H9 (cell line): ENCODE measurements around the gene PSMB8. TPM values are rescaled to one million over a fixed set of nuclear protein-coding genes. Genes with fewer than 3 reads are reported as not detected.

ENCODE experiments used
- DNase-seq: peaks from one replicate; pipeline ENCODE4 v3.0.0-alpha.2; 2017
- H2AFZ ChIP-seq: one replicate; pipeline ENCODE4 v1.6.1; 2013; ENCODE audit warnings: mild to moderate bottlenecking, low read length, control low read depth, moderate library complexity
- H2AK5ac ChIP-seq: 2 replicates; pipeline ENCODE4 v1.6.1; 2013; ENCODE audit warnings: low read length, control low read depth, mixed read lengths; ENCODE audit not compliant: insufficient read length
- H2BK120ac ChIP-seq: one replicate; pipeline ENCODE4 v1.6.1; 2013; ENCODE audit warnings: low read depth, mild to moderate bottlenecking, low read length, control low read depth, inconsistent platforms; ENCODE audit not compliant: poor library complexity, severe bottlenecking
- H2BK12ac ChIP-seq: 2 replicates; pipeline ENCODE4 v1.6.1; 2013; ENCODE audit warnings: low read length, control low read depth, mixed read lengths, low read depth; ENCODE audit not compliant: insufficient read length
- H2BK15ac ChIP-seq: 2 replicates; pipeline ENCODE4 v1.6.1; 2013; ENCODE audit warnings: low read depth, low read length, control low read depth
- H2BK20ac ChIP-seq: one replicate; pipeline ENCODE4 v1.6.1; 2013; ENCODE audit warnings: low read depth, mild to moderate bottlenecking, low read length, control low read depth, inconsistent platforms; ENCODE audit not compliant: poor library complexity, severe bottlenecking
- H2BK5ac ChIP-seq: 2 replicates; pipeline ENCODE4 v1.6.1; 2013; ENCODE audit warnings: low read length, control low read depth, mixed read lengths; ENCODE audit not compliant: insufficient read length
- H3K14ac ChIP-seq: 2 replicates; pipeline ENCODE4 v1.6.1; 2013; ENCODE audit warnings: low read length, control low read depth; ENCODE audit not compliant: insufficient read depth
- H3K18ac ChIP-seq: 2 replicates; pipeline ENCODE4 v1.6.1; 2013; ENCODE audit warnings: low read depth, mild to moderate bottlenecking, mixed read lengths, low read length, control low read depth; ENCODE audit not compliant: insufficient read length
- H3K23ac ChIP-seq: 2 replicates; pipeline ENCODE4 v1.6.1; 2013; ENCODE audit warnings: low read length, control low read depth, mixed read lengths, low read depth; ENCODE audit not compliant: insufficient read length
- H3K23me2 ChIP-seq: 2 replicates; pipeline ENCODE4 v1.6.1; 2013; ENCODE audit warnings: low read depth, mild to moderate bottlenecking, mixed read lengths, low read length, control low read depth; ENCODE audit not compliant: insufficient read length, poor library complexity, severe bottlenecking
- H3K27ac ChIP-seq: 2 replicates; pipeline ENCODE4 v1.5.1; 2013; ENCODE audit warnings: low read length, control low read depth, mixed read lengths, low read depth; ENCODE audit not compliant: insufficient read length
- H3K27me3 ChIP-seq: 2 replicates; pipeline ENCODE4 v1.6.1; 2013; ENCODE audit warnings: low read length, control low read depth, inconsistent platforms; ENCODE audit not compliant: insufficient read depth
- H3K4ac ChIP-seq: 2 replicates; pipeline ENCODE4 v1.6.1; 2013; ENCODE audit warnings: low read depth, mild to moderate bottlenecking, control low read depth, inconsistent platforms, low read length, moderate library complexity
- H3K4me1 ChIP-seq: 2 replicates; pipeline ENCODE4 v1.6.1; 2013; ENCODE audit warnings: low read length, control low read depth, inconsistent platforms; ENCODE audit not compliant: insufficient read depth
- H3K4me2 ChIP-seq: 2 replicates; pipeline ENCODE4 v1.6.1; 2013; ENCODE audit warnings: low read length, control low read depth, mixed read lengths; ENCODE audit not compliant: insufficient read length, insufficient read depth
- H3K56ac ChIP-seq: 2 replicates; pipeline ENCODE4 v1.6.1; 2013; ENCODE audit warnings: low read depth, mild to moderate bottlenecking, mixed read lengths, low read length, control low read depth; ENCODE audit not compliant: insufficient read length
- H3K79me1 ChIP-seq: 2 replicates; pipeline ENCODE4 v1.6.1; 2013; ENCODE audit warnings: low read depth, mild to moderate bottlenecking, moderate library complexity, low read length, control low read depth, inconsistent platforms; ENCODE audit not compliant: insufficient read depth, poor library complexity, severe bottlenecking
- H3K79me2 ChIP-seq: 2 replicates; pipeline ENCODE4 v1.6.1; 2013; ENCODE audit warnings: low read length, control low read depth, inconsistent platforms; ENCODE audit not compliant: insufficient read depth
- H3K9ac ChIP-seq: 2 replicates; pipeline ENCODE4 v1.6.1; 2013; ENCODE audit warnings: low read length, control low read depth, mixed read lengths; ENCODE audit not compliant: insufficient read length; ENCODE audit errors: extremely low read depth
- H3K9me3 ChIP-seq: one replicate; pipeline ENCODE4 v1.6.1; 2013; ENCODE audit warnings: low read depth, low read length, inconsistent platforms; ENCODE audit not compliant: control insufficient read depth
- H3T11ph ChIP-seq: one replicate; pipeline ENCODE4 v1.6.1; 2013; ENCODE audit warnings: mild to moderate bottlenecking, low read length, control low read depth, inconsistent platforms
- H4K20me1 ChIP-seq: one replicate; pipeline ENCODE4 v1.6.1; 2013; ENCODE audit not compliant: control insufficient read depth, insufficient read length, insufficient read depth
- H4K5ac ChIP-seq: 2 replicates; pipeline ENCODE4 v1.6.1; 2013; ENCODE audit warnings: low read depth, mild to moderate bottlenecking, mixed read lengths, low read length, control low read depth; ENCODE audit not compliant: insufficient read length
- H4K8ac ChIP-seq: replicated peaks from 2 replicates; pipeline ENCODE4 v1.6.1; 2013; ENCODE audit warnings: low read length, control low read depth, mixed read lengths, low read depth; ENCODE audit not compliant: insufficient read length
- H4K91ac ChIP-seq: 2 replicates; pipeline ENCODE4 v1.6.1; 2013; ENCODE audit warnings: low read depth, mild to moderate bottlenecking, moderate library complexity, mixed read lengths, low read length, control low read depth; ENCODE audit not compliant: insufficient read length
- H3K27ac Mint-ChIP-seq, 3 experiments: 2 replicates in 2 of 3; 3 replicates in 1 of 3; pipeline ENCODE4 v1.8.0; 2020 to 2021; ENCODE audit warnings: mixed read lengths in 3 of 3, mild to moderate bottlenecking in 1 of 3, moderate library complexity in 1 of 3
- H3K27me3 Mint-ChIP-seq: 2 replicates; pipeline ENCODE4 v1.8.0; 2021; ENCODE audit warnings: low read depth, mild to moderate bottlenecking, moderate library complexity, mixed read lengths
- H3K36me3 Mint-ChIP-seq, 3 experiments: 2 replicates in 2 of 3; 3 replicates in 1 of 3; pipeline ENCODE4 v1.8.0; 2020 to 2021; ENCODE audit warnings: low read depth in 3 of 3, mixed read lengths in 3 of 3; ENCODE audit not compliant: insufficient read depth in 1 of 3
- H3K4me1 Mint-ChIP-seq, 2 experiments: 2 replicates each; pipeline ENCODE4 v1.8.0; 2020; ENCODE audit warnings: mixed read lengths in 2 of 2
- H3K4me3 Mint-ChIP-seq, 2 experiments: 2 replicates in 1 of 2; 3 replicates in 1 of 2; pipeline ENCODE4 v1.8.0; 2020 to 2021; ENCODE audit warnings: mild to moderate bottlenecking in 2 of 2, mixed read lengths in 2 of 2, moderate library complexity in 1 of 2
- H3K9me3 Mint-ChIP-seq, 2 experiments: 2 replicates in 1 of 2; 3 replicates in 1 of 2; pipeline ENCODE4 v1.8.0; 2020; ENCODE audit warnings: mild to moderate bottlenecking in 2 of 2, mixed read lengths in 2 of 2, moderate library complexity in 1 of 2
- WGBS: extraction: QIAGEN DNeasy Blood & Tissue Kit; methylation state at CpG from one replicate; pipeline ENCODE4 v1.1.7; 2013; ENCODE audit warnings: missing lambda C conversion rate, low lambda C conversion rate, mixed read lengths; ENCODE audit not compliant: insufficient read length; ENCODE audit errors: extremely low coverage; 5-methylcytosine and 5-hydroxymethylcytosine counted together
- total RNA-seq: library from RNA; stranded (reverse); gene quantifications from 2 replicates; pipeline ENCODE4 v1.2.1, GENCODE V29; 2021
- TF ChIP-seq, protein P1 (sequence below): fragments of 200-600 bp; sonication (generic); conservative IDR thresholded peaks from 3 replicates; pipeline ENCODE4 v1.8.0; 2021; ENCODE audit warnings: antibody characterized with exemption, mild to moderate bottlenecking

PSMB8 gene
- total RNA-seq, 1 experiment from 2014 or later = 19.1 TPM

DNA sequence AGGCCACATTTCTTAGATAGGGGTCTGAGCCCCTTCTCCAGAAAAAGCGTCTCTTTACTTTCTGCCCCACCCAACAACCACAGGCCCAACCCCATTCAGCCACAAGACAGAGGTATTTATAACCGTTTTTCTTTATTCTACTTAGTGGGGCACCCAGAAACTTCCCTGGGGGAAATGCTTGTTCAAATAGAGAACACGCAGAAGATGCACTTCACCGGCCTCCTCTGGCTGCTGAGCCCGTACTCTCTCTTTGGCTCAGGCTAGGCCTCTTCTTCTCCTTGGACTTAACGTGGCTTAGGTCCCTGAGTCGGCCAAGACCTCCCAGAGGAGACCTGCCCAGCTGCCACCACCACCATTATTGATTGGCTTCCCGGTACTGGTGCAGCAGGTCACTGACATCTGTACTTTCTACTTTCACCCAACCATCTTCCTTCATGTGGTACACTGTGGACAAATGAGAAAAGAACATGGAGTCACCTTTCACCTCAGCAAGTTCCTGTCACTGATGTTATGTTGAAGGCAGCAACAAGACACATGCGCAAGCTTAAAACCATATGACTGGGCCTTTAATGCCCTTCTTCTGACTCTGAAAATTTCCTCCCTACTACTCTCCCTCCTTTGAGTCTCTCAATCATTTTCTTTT, 3.1 kb downstream of the PSMB8 start:
- no CpG with 5 or more reads among the region's 9 CpGs for WGBS
- H2BK15ac ChIP-seq = no peak overlapping the region
- Mint-ChIP-seq H3K27me3 (peaks cover 29% of the 10 kb centered on the region), H3K4me3 (no peak overlapping the region), H3K36me3 (peaks cover 0 to 22% (median 8%) of the 10 kb centered on the region in 3 experiments; a peak in 5 of 7 replicates), H3K27ac (no peak overlapping the region), H3K4me1 (peaks cover 8 to 14% of the 10 kb centered on the region in 2 experiments), H3K9me3 (no peaks in the 10 kb centered on the region)
- H2BK20ac ChIP-seq = no peak overlapping the region
- no peaks in the 10 kb centered on the region for H3K27me3 ChIP-seq
- no peak overlapping the region for H2AK5ac ChIP-seq
- no peak overlapping the region for H3K4ac ChIP-seq
- H2AFZ ChIP-seq = no peak overlapping the region
- no peak overlapping the region for H3K23ac ChIP-seq
- no peak overlapping the region for H4K91ac ChIP-seq
- no peak overlapping the region for H3K27ac ChIP-seq
- H3K4me1 ChIP-seq = peaks cover 6% of the 10 kb centered on the region; the same call in 1 of the 2 replicates
- no peak overlapping the region for H2BK120ac ChIP-seq
- no peak for DNase-seq
- H3T11ph ChIP-seq = no peak overlapping the region
- H3K56ac ChIP-seq = no peak overlapping the region
- no peaks in the 10 kb centered on the region for H3K9me3 ChIP-seq
- H3K79me1 ChIP-seq = no peaks in the 10 kb centered on the region
- H4K5ac ChIP-seq = no peak overlapping the region
- no peak overlapping the region for H4K8ac ChIP-seq
- H3K23me2 ChIP-seq = peaks cover 17% of the 10 kb centered on the region
- no peaks in the 10 kb centered on the region for H3K79me2 ChIP-seq
- TF ChIP-seq, protein P1, sequence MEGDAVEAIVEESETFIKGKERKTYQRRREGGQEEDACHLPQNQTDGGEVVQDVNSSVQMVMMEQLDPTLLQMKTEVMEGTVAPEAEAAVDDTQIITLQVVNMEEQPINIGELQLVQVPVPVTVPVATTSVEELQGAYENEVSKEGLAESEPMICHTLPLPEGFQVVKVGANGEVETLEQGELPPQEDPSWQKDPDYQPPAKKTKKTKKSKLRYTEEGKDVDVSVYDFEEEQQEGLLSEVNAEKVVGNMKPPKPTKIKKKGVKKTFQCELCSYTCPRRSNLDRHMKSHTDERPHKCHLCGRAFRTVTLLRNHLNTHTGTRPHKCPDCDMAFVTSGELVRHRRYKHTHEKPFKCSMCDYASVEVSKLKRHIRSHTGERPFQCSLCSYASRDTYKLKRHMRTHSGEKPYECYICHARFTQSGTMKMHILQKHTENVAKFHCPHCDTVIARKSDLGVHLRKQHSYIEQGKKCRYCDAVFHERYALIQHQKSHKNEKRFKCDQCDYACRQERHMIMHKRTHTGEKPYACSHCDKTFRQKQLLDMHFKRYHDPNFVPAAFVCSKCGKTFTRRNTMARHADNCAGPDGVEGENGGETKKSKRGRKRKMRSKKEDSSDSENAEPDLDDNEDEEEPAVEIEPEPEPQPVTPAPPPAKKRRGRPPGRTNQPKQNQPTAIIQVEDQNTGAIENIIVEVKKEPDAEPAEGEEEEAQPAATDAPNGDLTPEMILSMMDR = no peak
- H2BK5ac ChIP-seq = no peak overlapping the region
- H2BK12ac ChIP-seq = no peak overlapping the region
- no peak overlapping the region for H3K14ac ChIP-seq
- no peak overlapping the region for H3K18ac ChIP-seq
- H4K20me1 ChIP-seq = no peaks in the 10 kb centered on the region
- H3K9ac ChIP-seq = no peak overlapping the region
- H3K4me2 ChIP-seq = no peak overlapping the region
